Measurements from ENCODE around the gene RAB10.
"Not testable (repeated sequence)": the region's sequence is repeated elsewhere in the genome, so short reads cannot be mapped to it uniquely, and the experiment has no call there.

Gene RAB10

DNA sequence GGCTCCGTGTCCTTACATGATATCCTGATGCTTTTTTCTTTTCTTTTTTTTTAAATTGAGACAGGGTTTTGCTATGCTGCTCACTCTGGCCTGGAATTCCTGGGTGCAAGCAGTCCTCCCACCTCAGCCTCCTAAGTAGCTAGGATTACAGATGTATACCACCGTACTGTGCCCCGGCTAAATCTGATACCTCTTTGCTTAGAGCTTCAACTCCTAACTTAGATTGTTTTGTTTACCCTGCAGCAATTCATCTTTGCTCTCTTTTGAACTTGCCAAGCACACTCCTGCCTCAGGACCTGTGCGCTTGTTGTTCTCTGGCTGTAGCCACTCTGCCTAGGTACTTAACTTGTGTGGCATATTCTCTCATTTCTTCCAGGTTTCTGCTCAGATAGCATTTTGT lies 24.5 kb downstream of the RAB10 start:
- DNase-seq (ENCODE audit: low read depth) = no peak

DNA sequence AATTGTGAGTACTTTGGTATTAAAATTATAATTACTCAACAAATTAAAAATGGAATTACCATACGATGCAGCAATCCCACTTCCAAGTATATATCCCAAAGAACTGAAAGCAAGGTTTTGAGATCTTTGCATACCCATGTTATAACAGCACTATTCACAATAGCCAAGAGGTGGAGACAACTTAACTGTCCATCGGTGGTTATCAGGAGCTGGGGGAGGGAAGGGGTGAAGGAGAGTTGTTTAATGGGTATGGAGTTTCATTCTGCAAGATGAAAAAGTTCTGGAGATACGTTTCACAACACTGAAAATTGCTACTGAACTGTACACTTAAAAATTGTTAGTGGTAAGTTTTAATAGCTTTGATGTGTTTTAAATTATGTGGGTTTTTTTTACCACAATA lies 25.7 kb downstream of the RAB10 start:
- DNase-seq (ENCODE audit: low read depth) = no peak

GRCh38 chr2:26061539-26061938 lies 27.7 kb downstream of the RAB10 start:
- no peak for DNase-seq (ENCODE audit: low read depth)

DNA sequence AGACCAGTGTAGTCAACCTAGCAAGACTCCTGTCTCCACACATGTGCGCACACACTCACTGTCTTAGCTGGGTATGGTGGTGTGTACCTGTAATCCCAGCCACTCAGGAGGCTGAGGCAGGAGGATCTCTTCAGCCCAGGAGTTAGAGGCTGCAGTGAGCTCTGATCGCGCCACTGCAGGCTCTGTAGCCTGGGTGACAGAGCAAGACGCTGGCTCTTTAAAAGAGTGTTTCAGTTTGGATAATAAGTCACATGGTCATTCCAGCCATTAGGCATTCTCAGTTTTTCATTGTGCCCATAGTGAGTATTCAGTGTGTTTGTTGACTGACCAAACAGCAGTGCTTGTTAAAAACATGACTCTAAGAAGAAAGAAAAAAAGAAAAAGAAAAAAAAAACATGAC lies 31.0 kb downstream of the RAB10 start:
- no peak for DNase-seq (ENCODE audit: low read depth)

DNA sequence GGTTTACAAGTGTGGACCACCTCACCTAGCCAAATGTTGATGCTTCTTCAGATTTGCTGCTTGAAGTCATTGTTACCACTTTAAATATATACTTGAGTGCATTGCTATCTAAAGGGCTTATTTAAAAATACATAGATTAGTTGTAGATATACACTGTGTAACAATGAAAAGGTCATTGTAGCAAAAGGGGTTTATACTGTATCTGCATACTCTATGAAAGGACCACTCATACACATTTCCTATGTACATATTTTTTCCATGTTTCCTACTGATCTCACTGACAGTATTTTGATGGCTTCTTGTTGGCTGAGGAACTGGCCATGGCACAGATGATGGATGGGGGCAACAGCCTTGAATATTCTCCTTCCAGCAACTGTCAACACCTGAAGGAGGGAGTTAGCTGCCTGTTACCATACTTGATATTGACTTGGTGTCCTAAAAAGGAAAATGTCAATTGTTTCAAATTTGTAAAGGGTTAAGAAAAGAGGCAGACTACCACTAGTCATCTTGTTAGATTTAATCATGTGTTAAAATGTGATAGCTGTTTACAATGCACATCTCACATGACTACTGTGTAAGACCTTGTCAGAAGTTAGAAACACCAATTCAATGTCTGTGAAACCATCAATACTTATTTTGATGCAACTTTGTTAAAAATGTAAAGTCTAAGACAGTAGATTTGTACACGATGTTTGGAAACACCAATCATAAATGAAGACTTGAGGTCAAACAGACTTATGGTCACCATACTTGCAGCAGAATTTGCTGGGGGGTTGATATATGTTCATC lies 33.5 kb downstream of the RAB10 start:
- DNase-seq (ENCODE audit: low read depth) = no peak

DNA sequence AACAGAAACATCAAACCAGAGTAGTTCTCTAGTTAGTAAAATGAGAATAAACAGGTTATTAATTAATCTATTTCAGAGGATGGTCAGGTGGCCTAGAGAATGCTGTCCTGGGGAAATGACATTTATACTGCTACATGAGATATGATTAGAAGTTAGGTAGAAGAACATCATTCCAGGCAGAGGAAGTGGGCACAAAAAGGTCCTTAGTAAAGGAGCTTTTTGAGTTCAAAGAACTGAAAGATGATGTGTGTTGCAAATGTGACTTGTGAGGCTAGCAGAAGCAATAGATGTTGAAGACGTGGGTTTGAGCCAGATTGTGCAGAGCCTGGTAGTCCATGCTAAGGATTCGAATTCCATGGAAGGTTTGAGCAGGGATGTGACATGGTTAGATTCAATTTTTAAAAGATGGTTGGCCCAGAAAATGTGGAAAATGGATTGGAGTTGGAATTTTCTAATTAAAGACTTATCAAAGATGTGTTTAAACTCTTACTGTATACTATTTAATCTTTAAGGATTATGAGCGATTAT lies 34.2 kb downstream of the RAB10 start:
- no peak for DNase-seq (ENCODE audit: low read depth)

- DNase-seq (ENCODE audit: low read depth) = no peak
Measured at GRCh38 chr2:26068602-26069298, 34.9 kb downstream of the RAB10 start.

- DNase-seq (ENCODE audit: low read depth) = no peak
Measured at GRCh38 chr2:26070730-26071129, 36.8 kb downstream of the RAB10 start.

DNA sequence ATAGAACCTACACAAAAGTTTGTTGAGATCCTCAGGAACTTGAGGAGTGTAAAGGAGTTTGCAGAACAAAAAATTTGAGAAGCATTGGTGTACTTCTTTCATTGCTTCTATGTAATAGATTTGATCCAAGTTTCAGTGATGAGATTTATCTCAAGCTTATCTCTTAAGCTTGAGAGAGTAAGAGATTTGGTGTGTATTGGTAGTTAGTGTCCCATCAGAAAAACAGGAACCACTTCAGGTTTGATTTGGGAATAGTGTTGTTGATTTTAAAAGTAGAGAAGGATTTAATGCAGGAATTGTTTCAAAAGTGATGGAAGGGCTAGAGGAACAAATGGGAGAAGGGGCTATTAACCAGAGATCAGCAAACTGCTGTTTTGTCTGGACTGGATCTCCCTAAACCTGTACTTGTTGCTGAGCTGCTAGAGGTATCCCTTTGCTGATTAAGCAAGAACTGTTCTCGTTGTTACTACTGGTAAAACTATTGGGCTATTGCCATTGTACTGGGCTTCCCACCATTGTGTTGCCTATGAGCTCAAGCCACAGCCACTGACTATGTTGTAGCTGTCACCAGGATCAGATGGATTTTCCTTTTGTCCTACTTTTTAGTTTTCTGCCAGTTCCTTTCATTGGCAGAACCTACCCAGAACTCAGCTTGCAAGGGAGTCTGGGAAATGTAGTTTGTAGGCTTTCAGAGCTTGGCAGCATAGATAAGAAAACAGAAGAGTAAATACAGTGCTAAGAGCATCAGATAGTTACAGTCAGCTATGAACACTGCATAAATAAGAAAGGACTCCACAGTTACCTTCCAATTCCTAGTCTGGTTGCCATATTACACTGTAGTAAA lies 39.3 kb downstream of the RAB10 start:
- DNase-seq (ENCODE audit: low read depth) = no peak

DNA sequence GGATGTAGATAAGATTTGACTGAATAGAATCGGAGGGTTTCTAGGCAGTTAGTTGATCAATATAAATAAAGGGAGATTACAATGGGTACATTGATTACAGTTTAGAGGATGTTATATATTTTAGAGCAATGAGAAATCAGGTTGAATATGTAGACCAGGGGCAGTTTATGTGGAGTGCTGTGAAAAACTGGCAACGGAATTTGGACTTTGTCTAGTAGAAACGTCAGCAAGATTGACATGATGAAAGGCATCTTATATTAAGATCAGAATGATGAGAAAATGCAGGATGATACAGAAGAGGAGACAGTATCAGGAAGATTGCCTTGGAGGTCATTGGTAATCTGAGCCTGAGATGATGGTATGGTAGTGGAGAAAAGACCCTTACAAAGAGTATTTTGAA lies 39.9 kb downstream of the RAB10 start:
- DNase-seq (ENCODE audit: low read depth) = no peak

- DNase-seq (ENCODE audit: low read depth) = no peak
Measured at GRCh38 chr2:26074676-26075075, 40.8 kb downstream of the RAB10 start.

DNA sequence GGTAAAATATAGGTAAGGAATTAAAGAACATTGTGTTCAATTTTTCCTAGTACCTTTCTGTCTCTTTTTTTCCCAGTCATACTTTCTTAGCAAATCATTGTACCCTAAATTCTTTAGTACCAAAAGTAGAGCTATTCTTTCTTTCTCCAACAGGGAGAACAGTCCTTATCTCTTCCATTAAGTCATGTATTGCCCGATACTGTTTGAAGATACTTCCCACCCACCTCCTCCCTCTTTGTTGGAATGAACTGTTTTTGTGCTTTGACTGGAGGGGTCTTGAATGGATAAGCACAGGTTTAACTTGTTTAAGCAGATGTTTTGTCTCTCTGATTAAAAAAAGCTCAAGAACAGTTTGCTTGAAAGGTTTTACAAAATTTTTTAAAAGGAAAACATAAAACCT lies 41.3 kb downstream of the RAB10 start:
- DNase-seq (ENCODE audit: low read depth) = no peak

DNA sequence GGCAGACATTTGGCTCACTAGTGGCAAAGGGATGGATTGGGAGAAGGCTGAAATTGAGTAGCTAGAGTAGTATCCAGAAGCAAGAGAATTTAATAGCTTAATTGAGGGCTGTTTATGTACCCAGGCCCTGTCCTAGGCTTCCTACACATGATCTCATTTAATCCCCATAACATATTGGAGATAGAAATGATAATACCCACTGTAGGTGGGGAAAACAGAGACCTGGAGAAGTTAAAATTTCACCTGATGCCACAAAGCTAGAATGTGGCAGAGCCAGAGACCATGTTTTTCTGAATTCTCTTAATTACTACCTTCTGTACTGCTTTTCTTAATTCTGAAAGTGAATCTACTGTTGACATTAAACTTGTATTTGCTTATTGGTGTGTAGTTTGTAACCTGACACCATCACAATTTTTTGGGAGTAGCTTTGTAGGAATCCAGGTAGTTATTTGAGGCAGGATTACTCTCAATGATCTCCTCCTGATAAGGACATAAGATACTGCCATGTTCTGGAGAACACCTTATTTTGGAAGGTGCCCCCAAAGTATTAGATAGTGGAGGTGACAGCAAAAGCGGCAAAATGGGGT lies 42.2 kb downstream of the RAB10 start:
- DNase-seq (ENCODE audit: low read depth) = no peak

- DNase-seq (ENCODE audit: low read depth) = no peak
Measured at GRCh38 chr2:26077291-26077690, 43.4 kb downstream of the RAB10 start.

DNA sequence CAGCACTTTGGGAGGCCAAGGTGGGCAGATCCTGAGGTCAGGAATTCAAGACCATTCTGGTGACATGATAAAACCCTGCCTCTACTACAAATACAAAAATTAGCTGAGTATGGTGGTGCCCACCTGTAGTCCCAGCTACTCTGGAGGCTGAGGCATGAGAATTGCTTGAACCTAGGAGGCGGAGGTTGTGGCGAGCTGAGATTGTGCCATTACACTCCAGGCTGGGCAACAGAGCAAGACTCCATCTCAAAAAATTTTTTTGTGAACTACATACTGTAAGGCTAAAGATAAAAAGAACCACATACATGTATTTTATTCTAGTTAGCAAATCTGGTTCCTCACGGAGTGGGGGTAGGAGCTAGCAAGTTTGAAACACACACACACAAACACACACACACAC lies 45.1 kb downstream of the RAB10 start:
- DNase-seq (ENCODE audit: low read depth) = no peak

DNA sequence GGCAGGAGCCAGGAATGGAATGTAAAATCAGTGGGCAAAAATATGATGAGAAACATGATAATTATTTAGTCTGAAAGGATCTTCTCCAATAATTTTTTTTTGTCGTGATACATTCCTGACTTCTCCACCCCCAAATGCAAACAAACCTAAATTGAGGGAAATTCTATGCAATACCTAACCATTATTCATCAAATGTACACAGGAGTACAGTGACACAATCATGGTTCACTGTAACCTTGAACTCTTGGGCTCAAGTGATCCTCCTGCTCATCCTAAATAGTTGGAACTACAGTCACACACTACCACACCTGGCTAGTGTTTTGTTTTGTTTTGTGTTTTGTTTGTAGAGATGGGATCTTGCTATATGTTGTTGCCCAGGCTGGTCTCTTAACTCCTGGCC lies 46.5 kb downstream of the RAB10 start:
- no peak for DNase-seq (ENCODE audit: low read depth)

- not testable (repeated sequence) for DNase-seq (ENCODE audit: low read depth)
Measured at GRCh38 chr2:26080925-26081324, 47.0 kb downstream of the RAB10 start.

DNA sequence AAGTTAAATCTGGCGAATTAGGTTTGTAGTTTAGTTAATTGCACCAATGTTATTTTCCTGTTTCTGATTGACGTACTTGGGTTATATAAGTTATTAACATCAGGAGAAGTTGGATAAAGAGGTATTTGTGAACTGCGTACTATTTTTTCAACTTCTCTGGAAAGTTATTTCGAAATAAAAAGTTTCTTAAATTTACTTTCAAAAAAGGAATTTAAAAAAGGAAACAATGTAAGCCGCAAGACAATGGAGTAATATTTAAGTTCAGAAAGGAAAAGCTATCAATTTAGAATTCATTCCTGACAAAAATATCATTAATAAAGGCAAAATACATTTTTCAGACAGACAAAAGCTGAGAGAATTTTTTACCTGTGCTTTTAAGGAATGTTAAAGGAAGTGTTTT lies 47.7 kb downstream of the RAB10 start:
- no peak for DNase-seq (ENCODE audit: low read depth)

DNA sequence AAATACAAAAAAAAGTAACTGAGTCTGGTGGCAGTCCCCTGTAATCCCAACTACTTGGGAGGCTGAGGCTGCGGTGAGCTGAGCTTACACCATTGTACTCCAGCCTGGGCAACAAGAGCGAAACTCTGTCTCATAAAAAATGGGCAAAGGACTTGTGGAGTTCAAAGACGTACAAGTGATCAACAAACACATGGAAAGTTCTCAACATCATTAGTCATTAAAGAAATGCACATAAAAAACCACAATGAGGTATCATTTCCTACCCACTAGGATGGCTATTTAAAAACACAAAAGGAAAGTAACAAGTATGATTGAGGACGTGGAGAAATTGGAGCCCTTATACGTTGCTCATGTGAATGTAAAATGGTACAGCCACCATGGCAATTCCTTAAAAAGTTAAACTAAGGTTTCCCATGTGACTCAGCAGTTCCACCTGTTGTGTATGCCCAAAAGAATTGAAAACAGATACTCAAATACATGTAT lies 52.3 kb downstream of the RAB10 start:
- no peak for DNase-seq (ENCODE audit: low read depth)

- DNase-seq (ENCODE audit: low read depth) = no peak
Measured at GRCh38 chr2:26086779-26087178, 52.9 kb downstream of the RAB10 start.

GRCh38 chr2:26088038-26088643 lies 54.3 kb downstream of the RAB10 start:
- no peak for DNase-seq (ENCODE audit: low read depth)

DNA sequence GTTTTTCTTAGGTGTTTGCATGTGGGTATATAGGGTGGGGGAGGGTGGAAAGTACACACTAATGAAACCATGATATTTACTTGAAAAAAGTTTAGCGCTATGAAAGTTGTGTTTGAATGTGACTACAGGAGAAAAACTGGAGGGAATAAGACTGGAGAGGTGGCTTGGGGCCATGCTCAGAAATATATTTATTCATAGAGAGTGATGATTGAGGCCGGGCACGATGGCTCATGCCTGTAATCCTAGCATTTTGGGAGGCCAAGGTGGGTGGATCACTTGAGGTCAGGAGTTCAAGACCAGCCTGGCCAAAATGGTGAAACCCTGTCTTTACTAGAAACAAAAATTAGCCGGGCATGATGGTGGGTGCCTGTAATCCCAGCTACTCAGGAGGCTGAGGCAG lies 55.0 kb downstream of the RAB10 start:
- not testable (repeated sequence) for DNase-seq (ENCODE audit: low read depth)
